T follicular helper cell (primary cell): Measurements from ENCODE around the gene CABP4.
"Not testable (repeated sequence)": the region's sequence is repeated elsewhere in the genome, so short reads cannot be mapped to it uniquely, and the experiment has no call there.

Source experiments
- DNase-seq: peaks from one replicate; pipeline ENCODE4 v3.0.0-alpha.2; 2020; ENCODE audit warnings: low read depth

Gene CABP4

DNA sequence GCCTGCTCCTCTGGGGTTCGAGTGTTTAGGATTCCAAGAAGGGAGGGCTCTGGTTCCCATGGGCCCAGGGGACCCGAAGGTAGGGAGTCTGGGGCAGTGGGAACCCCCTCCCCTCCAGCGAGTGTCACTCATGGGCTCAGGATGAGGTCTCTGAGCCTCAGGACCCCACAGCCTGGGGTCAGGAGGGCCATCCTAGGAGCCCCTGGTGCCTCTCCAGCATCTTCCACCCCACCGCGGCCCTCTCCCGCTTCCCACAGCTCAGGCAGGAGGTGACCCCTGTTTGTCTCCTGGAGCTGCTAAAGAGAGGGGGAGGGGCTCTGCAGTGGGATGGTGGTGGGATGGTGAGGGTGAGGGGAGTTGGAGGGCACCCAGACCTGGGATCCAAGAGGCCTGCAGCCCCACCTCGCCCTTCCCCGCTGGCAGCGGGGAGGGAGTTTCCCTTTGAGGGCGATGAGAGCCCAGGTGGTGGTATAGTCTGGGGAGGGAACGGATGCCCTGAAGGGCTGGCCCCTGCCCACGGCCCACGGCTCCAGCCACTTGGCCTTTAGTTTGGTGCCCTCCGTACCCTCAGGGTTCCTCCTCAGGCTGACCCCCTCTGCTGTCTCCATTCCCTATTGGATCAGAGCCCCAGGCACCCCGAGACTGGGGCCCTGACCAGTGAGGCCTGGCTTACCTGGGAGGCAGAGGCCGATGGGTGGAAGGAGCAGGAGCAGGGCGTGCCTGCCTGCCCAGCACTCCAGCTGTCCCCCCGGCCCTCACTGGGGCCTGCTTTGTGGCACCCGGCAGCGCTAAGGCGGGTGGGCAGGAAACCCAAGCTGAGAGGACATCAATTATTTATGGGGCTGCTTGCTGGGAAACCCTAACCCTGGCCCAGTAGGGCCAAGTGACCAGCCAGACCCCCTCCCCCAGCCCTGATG is 1.1 kb upstream of the CABP4 start:
- no peak for DNase-seq

DNA sequence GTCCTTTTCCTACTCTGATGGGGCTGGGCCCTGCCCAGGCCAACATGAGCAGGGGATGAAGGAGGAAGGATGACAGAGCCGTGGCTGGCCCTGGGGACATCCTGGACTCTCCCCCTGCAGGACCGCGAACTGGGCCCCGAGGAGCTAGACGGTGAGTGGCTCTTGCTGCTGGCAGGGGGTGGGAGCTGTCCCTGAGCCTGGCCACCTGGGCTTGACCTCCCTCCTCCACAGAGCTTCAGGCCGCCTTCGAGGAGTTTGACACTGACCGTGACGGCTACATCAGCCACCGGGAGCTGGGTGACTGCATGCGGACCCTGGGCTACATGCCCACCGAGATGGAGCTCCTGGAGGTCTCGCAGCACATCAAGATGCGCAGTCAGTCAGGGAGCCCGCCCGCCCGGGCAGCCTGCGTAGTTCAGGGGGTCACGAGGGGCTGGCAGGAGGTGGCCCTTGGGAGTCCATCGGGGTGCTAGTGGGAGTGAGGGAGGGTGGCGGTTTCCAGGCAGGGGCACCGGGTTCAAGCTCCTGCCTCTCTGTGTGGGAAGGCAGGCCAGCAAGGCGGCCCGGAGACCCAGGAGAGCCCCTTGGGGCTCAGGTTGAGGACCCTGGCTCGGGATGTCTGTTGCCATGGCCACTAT is 1.0 kb downstream of the CABP4 start:
- no peak for DNase-seq

DNA sequence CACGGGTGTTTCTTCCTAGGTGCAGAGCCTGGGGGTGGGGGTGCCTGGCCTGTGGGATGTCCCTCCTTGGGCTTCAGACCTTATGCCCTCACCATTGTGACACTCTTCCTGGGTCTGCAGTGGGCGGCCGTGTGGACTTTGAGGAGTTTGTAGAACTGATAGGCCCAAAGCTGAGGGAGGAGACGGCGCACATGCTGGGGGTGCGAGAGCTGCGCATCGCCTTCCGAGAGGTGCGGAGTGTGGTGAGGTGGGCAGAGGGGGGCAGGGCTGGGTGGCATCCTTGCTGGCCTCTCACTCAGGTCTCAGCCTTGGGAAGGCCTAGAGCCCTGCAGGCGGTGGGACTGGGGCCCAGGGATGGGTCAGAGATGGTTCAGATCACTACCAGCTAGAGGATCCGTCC is 2.3 kb downstream of the CABP4 start:
- DNase-seq = no peak

DNA sequence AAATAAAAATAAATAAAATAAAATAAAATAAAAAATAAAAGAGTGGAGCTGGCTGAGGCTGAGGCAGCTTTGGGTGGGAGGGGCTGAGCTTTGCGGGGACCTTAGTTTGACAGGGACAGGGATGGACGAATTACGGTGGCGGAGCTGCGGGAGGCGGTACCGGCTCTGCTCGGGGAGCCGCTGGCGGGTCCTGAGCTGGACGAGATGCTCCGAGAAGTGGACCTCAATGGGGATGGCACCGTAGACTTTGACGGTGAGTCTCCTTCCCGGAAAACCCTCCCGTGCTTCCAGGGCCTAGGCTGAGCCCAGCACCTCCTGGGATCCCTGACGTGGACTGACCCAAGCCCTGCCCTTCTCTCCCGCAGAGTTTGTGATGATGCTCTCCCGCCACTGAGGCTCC is 3.1 kb downstream of the CABP4 start:
- DNase-seq = no peak

DNA sequence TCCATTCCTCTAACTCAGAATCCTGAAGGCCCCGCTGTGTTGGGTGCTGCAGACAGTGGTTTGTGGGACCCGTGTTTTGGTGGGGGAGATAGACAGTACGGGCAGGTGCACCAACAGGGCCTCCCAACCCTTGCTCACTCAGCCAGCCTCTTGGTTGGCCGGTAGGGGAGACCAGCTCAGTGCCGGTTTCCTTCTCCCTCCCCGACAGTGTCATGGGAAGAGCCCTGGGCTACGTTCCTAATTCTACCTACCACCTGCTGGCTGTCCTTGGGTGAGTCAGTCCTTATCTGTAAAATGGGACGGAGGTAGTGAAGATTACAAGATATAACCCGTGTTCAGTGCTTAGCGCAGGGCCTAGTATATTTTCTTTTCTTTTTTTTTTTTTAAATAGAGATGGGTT is 8.0 kb downstream of the CABP4 start:
- DNase-seq = no peak

DNA sequence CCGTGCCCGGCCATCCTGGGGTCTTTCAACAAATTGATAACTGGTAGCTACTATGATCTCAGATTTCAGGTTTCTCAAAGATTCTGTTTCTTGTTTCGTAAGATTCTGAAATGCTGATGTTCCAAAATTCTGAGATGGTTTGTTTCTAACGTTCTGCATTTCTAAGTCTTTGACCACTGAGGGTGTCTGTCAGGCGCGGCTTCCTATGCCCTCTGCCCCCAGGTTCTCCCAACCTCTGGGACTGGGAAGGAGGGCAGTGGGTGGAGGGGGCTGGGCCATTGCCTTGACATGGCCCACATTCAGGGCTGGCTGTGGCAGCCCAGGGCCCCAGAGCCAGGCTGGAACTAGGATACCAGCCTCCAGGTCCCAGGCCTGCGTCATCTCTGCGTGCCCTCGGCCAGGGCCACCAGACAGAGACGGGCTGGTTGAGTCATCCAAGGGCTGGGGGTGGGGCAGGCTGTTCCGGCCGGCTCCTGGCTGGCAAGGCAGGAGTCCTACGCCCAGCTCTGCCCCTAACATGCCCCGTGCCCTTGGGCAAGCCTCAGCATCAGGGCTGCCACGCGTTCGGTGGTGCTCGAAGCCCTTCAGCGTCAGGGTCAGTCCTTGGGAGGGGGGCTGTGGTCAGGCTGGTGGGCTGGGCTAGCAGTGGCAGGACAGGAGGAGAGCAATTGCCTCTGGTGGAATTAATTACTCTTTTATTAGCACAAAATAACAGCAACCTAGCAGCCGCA is 8.7 kb downstream of the CABP4 start:
- DNase-seq = no peak

DNA sequence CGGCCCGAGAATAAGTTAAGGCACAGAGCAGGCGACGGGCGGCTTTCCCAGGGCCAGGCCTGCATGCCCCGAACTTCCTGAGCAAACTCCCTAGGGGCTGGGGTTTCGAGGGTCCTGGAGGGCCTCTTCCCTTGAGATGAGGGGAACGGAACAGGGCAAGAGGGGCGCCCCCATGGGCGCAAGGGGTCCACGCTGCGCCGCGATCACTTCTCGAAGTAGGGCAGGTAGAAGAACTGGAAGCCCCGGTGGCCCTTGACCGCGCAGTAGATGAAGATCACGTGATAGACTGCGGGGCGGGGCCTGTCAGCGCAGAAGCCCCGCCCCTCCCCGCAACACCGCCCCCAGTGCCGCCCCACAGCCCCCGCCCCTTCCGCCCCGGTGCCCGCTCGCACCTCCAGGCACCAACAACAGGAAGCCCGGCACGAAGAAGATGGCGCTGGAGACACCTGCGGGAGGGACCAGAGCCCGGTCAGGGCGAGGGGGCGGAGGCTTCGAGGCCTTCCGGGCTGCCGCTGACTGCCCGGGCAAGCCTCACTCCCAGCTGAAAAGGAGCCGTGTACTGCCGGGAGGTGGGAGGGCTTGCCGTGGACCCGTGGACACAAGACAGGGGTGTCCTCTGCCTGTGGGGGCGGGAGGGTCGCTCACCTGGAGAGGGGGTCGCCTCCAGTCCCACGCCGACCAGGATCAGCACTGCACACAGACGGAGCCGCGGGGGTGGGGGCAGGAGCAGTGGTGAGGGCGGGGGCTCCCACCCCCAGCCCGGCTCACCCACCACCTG is 9.4 kb downstream of the CABP4 start:
- DNase-seq = peak; percentile 90

DNA sequence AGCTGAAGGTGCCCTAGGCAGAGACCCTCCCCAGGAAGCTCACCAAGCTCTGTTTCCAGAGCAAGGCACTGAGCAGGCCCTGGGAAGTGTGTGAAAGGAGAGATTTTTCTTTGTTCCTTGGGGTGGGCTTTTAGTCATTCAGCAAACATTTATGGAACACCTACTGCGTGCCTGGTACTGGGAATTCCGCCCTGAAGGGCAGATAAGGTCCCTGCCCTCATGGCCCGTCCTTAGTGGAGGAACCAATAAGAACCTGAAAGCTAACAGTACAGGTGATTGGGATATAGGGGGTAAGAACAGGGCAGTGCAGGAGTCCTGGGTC is 10.0 kb downstream of the CABP4 start:
- no peak for DNase-seq

DNA sequence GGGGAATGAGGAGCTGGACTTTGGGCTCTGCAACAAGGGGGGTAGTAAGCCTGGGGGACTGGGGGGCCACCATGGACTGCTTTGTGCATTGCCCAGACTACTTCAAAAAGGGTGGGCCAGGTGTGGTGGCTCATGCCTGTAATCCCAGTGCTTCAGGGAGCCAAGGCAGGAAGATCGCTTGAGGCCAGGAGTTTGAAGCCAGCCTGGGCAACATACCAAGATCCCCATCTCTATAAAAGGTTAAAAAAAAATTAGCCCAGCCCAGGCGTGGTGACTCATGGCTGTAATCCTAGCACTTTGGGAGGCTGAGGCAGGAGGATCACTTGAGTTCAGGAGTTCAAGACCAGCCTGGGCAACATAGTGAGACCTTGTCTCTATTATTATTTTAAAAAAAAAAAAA is 10.4 kb downstream of the CABP4 start:
- DNase-seq = not testable (repeated sequence)

DNA sequence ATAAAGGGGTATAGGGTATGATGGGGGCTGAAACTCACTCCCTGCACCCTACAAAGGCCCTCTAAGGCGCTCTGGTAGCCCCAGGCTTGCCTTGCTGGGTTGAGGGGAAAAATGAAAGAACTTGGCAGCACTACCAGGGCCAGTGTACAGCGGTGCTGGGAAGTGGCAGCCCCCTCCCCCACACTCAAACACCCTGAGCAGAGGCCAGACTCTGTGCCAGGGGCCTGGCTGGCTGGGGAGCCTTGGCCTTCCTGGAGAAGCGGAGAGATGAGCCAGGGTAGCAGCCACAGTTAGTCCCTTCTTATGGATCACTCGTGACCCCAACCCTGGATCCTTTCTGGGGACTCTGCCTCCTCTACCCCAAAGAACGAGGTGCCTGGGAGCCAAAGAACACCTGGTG is 11.2 kb downstream of the CABP4 start:
- DNase-seq = no peak

DNA sequence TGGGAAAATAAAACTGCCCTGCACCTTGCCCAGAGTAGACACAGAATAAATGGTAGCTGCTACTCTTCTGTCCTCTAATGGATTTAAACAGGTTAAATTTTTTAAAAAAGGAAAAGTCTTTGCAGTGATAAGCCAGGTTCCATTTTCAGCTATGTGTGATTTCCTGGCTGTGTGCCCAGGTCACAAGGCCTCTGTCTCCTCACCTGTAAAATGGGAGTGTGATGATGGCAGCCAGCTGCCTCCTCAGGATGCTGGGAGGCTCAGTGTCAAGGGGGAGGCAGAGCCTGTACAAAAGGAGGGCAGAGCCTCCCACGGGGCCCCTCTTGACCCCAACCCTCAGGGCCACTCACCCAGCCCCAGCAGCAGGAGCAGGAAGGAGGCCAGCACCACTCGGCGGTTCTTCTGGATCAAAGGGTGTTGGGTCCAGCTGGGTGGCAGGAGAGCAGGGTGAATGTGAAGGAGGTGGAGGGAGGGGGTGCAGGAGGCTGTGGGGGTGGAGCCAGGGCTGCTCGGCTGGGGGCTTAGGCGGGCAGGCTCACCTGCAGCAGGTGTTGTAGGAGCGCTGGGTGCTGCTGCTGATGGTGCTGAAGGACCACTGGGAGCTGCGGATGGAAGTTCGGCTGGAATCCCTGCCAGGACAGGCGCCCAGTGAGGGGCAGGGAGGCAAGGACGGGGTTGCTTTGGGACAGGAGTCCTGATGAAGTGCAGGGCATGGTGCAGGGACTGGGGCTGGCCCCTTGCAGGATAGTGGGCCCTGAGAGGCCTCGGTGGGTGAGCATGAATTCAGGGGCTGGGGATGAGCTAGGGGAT is 12.0 kb downstream of the CABP4 start:
- no peak for DNase-seq

DNA sequence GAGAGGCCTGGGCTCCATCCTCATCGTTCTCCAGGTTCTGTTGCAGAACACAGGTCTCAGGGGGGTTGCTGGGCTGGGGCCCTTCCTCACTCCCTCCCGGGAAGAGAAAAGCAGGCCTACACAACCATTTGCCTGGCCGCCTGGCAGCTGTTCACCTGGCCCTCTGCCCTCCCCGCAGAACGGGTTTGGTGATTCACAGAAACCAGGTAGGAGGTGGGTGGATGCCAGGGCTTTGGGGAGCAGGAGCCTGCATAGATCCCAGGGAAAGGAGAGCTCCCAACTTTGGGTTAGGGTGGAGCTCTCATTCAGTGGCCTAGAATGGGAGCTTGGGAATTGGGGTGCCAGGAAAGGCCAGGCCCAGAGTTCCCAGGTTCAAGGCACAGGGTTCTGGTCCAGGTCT is 12.9 kb downstream of the CABP4 start:
- no peak for DNase-seq

DNA sequence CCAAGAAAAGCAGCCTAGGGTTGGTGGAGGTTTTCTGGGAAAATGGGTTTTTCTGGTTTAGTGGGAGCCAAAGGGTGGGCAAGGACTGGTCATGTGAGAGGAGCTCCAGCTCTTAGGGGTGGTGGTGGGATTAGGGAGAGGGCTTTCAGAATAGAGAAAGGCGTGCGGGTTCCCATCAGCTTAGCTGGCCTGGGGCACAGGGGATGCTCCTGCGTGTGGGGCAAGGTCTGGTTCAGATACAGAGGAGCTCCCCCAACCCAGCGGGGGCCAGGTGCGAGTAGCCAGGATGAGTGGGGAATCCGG is 13.3 kb downstream of the CABP4 start:
- no peak for DNase-seq

DNA sequence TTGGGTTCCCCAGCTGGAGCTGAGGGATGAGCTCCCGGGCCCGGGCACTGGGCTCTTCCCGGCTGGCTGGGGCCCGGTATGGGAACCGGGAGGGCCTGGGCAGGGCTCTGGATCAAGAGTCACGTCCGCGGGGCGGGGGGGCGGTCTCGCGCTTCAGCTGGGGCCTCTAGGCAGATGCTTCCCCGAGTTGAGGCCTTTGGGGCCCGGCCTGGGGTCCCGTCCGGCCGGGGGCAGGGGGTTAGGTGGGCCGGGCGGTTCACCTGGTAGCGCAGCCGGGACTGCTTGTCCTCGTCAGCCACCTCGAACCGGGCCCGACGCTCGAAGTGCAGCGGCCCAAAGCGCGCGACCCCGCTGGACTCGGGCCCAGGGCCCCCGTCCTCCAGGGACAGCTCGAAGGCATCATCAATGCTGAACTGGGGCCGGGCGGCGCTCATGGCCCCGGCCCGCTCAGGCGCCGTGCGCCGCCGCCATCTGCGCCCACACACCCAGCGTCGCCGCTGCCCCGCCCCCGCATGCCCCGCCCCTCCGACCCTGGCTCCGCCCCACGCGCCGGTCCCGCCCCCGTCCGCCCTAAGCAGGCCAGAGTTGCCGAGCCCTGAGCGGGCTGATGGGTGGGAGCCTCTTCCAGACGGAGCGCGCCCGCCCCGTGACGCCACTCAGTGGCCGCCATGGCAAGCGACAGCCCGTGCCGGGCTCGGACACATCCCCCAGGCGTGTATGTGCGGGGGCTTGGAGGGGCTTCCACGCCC is 13.8 kb downstream of the CABP4 start, which contains the start of gene TMEM134:
Gene TMEM134 (minus strand): TSS at position 493 of the 749 bp plus-strand sequence. CDS start 59 bp downstream, at position 434.
- peak; percentile 90 for DNase-seq

DNA sequence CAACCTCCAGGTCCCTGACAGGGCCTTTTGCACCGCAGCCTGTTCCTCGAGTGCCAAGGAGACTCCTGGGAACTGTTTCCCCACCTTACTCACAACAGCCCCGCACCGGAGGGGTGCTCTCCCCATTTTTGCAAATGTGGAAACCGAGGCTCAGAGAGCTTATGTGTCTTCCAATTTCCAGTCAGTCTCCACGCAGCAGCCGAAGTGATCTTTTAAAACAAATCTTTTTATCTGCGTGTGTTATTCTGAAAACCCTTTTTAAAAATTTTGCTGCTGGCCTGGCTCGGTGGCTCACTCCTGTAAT is 14.3 kb downstream of the CABP4 start:
- DNase-seq = no peak

DNA sequence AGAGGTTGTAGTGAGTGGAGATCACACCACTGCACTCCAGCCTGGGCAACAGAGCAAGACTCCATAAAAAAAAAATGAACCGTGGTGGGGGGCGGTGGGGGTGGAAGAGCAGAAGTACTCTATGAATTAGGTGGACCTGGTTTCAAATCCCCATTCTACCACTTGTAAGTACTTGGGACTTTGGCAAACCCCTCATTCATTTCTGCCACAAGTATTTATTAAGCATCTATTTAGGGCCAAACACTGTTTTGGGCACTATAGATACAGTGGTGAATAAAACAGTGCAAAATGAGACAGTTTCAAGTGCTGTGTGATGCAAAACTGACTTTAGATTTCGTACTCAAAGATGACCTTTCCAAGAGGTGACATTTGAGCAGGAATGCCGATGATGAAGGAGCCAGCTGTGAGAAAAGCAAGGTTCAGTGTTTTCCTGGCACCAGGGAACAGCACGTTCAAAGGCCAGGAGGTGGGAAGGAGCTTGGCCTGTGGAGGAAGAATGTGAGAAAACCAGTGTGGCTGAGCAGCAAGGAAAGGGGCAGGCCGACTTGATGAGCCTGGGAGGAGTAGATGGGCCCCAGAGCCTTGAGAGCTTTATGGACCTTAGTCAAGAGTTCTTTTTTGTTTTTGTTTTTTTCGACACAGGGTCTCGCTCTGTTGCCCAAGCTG is 15.3 kb downstream of the CABP4 start:
- DNase-seq = no peak

DNA sequence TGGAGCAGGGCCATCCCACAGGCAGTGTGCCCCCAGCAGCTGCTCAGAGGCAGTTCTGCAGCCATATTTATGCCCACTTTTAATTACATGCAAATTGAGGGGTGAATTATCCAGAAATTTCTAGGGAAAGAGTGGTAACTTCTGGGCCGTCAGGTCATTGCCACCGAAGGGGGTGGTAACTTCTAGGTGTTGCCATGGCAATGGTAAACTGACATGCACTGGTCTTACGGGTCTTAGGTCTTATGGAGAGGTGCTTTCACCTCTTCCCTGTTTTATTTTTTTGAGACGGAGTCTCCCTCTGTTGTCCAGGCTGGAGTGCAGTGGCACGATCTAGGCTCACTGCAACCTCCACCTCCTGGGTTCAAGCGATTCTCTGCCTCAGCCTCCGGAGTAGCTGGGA is 17.7 kb downstream of the CABP4 start:
- DNase-seq = no peak

DNA sequence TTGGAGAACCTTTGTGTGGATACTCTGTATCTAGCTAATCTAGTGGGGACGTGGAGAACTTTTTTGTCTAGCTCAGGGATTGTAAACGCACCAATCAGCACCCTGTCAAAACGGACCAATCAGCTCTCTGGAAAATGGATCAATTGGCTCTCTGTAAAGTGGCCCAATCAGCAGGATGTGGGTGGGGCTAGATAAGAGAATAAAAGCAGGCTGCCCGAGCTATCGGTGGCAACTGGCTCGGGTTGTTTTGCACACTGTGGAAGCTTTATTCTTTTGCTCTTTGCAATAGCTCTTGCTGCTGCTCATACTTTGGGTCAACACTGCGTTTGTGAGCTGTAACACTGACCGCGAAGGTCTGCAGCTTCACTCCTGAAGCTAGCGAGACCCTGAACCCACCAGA is 21.5 kb downstream of the CABP4 start:
- not testable (repeated sequence) for DNase-seq

DNA sequence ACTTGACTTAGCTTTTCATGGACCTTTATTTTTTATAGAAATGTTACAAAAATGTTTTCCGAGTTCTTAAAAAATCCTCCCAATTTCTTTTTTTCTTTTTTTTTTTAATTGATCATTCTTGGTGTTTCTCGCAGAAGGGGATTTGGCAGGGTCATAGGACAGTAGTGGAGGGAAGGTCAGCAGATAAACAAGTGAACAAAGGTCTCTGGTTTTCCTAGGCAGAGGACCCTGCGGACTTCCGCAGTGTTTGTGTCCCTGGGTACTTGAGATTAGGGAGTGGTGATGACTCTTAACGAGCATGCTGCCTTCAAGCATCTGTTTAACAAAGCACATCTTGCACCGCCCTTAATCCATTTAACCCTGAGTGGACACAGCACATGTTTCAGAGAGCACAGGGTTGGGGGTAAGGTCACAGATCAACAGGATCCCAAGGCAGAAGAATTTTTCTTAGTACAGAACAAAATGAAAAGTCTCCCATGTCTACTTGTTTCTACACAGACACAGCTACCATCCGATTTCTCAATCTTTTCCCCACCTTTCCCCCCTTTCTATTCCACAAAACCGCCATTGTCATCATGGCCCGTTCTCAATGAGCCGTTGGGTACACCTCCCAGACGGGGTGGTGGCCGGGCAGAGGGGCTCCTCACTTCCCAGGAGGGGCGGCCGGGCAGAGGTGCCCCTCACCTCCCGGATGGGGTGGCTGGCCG is 22.3 kb downstream of the CABP4 start:
- DNase-seq = not testable (repeated sequence)
